Pancreas (tissue), 10 donors: ENCODE data around the gene TICRR. TPM values are rescaled to one million over a fixed set of nuclear protein-coding genes. Genes with fewer than 3 reads are reported as not detected.

Experiments used
- ATAC-seq, 4 donors: fragments of 200-7000 bp; cut with Tn5 transposase; one replicate each; pipeline versions ENCODE4 v1.8.0 to v1.9.1; 2020; ENCODE audit warnings: mild to moderate bottlenecking in 4 of 4, moderate library complexity in 4 of 4
- DNase-seq, 6 donors: peaks; one replicate each; pipeline ENCODE4 v3.0.0-alpha.2; 2020
- FAIRE-seq: peaks from 2 replicates; lab custom pipeline; 2012; peaks lifted over from hg19 to GRCh38; lab: Jason Lieb, UNC
- H3K27ac ChIP-seq, 4 donors: fragments of 200-600 bp; sonication (generic); 1 replicate in 3 of 4; 2 replicates in 1 of 4; pipeline versions ENCODE4 v1.5.0 to v1.8.0; 2020
- H3K27me3 ChIP-seq, 4 donors: fragments of 200-600 bp; one replicate each; pipeline ENCODE4 v1.8.0; 2021
- H3K36me3 ChIP-seq, 3 donors: fragments of 200-600 bp; sonication (generic) in 1 of 3; one replicate each; pipeline versions ENCODE4 v1.5.0 to v1.8.0; 2020 to 2021
- H3K4me1 ChIP-seq, 3 donors: fragments of 200-600 bp; one replicate each; pipeline ENCODE4 v1.8.0; 2021
- H3K4me3 ChIP-seq, 4 donors: fragments of 200-600 bp; sonication (generic) in 2 of 4; one replicate each; pipeline versions ENCODE4 v1.5.0 to v1.8.0; 2020 to 2021
- H3K9me3 ChIP-seq, 4 donors: fragments of 200-600 bp; one replicate each; pipeline ENCODE4 v1.8.0; 2021
- CTCF ChIP-seq, 4 donors: fragments of 200-600 bp; sonication (generic) in 3 of 4; IDR thresholded peaks; one replicate each; pipeline versions ENCODE4 v1.5.0 to v1.8.0; 2021; ENCODE audit warnings: antibody characterized with exemption in 4 of 4
- WGBS, 2 donors: extraction: QIAGEN DNeasy Blood & Tissue Kit; methylation state at CpG; one replicate each; pipeline ENCODE4 v1.1.7; 2013; 5-methylcytosine and 5-hydroxymethylcytosine counted together
- intact Hi-C, 3 donors: fragments of 100-400 bp; cut with DNase I; formaldehyde crosslinking; loops; one replicate each; pipeline versions ENCODE4 v1.11.1 to v1.14.2; 2022
- polyA plus RNA-seq, 2 donors: library from polyadenylated mRNA; stranded (reverse); fragments of 200-250 nt; gene quantifications; one replicate each; pipeline ENCODE4 v1.2.3, GENCODE V29; 2013
- total RNA-seq, 6 donors: library from RNA; stranded (reverse); fragmentation: NEBNext Ultra II Directional in 4 of 6; extraction: Animal tissue kit (Norgen Biotek cat#: 25700) in 4 of 6; gene quantifications; one replicate each; pipeline versions ENCODE4 v1.2.1 to v1.2.4, GENCODE V29; 2021 to 2023
- donor health status: healthy with polysubstance abuse.
- donor health status: DM: no; HTN: no; CAD: no; lungs with moderate emphysema.
- donor health status: DM: no; HTN: no; CAD: no.
- donor health status: control.
- donor health status: control.
- donor health status: Bipolar disorder and iron deficiency.
- donor health status: DM: yes; HTN: yes; CAD: no.
- donor health status: DM: no; HTN: no; CAD: no.
- donor health status: DM: no; HTN: no; CAD: no.
- donor health status: DM: yes; HTN: yes; CAD: no.

The TICRR gene
- total and polyA plus RNA-seq, 8 donors = 0.03 to 0.18 (median 0.13) TPM; not detected in 3

- Histone ChIP-seq H3K4me1 (no peaks in the 10 kb centered on the region), H3K4me3 (no peak overlapping the region), H3K27ac (no peak overlapping the region), H3K36me3 (no peaks in the 10 kb centered on the region), H3K27me3 (no peaks in the 10 kb centered on the region), H3K9me3 (no peaks in the 10 kb centered on the region)
- intact Hi-C loops = no loop called here
- FAIRE-seq (no peak), ATAC-seq (no peak), DNase-seq (no peak)
- no peak for TF ChIP-seq CTCF (IDR thresholded peaks at IDR 0.05)
- 95% methylated on average over 8 of the region's 8 CpGs for WGBS, 2 donors
These were observed 52.1 kb downstream of the TICRR start for GRCh38 chr15:89627256-89627970.

GRCh38 chr15:89628301-89628700, 53.0 kb downstream of the TICRR start:
- DNase-seq (no peak), ATAC-seq (no peak), FAIRE-seq (no peak)
- Histone ChIP-seq H3K27ac (no peak overlapping the region), H3K9me3 (no peaks in the 10 kb centered on the region), H3K36me3 (no peaks in the 10 kb centered on the region), H3K4me1 (no peaks in the 10 kb centered on the region), H3K27me3 (no peaks in the 10 kb centered on the region), H3K4me3 (no peak overlapping the region)
- no peak for TF ChIP-seq CTCF (IDR thresholded peaks at IDR 0.05)
- intact Hi-C loops = no loop called here
- 88% methylated on average over 20 to 21 of the region's 21 CpGs for WGBS, 2 donors

GRCh38 chr15:89628806-89629715, 53.8 kb downstream of the TICRR start:
- no peak overlapping the region for H3K27ac ChIP-seq
- H3K4me1 ChIP-seq = no peaks in the 10 kb centered on the region
- ATAC-seq (no peak), DNase-seq (no peak), FAIRE-seq (no peak)
- intact Hi-C loops = no loop called here
- TF ChIP-seq CTCF (IDR thresholded peaks at IDR 0.05) = no peak
- H3K27me3 ChIP-seq = no peaks in the 10 kb centered on the region
- WGBS, 2 donors = 94 to 95% methylated on average over 24 to 27 of the region's 30 CpGs
- no peaks in the 10 kb centered on the region for H3K36me3 ChIP-seq
- H3K4me3 ChIP-seq = no peak overlapping the region
- no peaks in the 10 kb centered on the region for H3K9me3 ChIP-seq

- no peaks in the 10 kb centered on the region for H3K36me3 ChIP-seq
- 94 to 98% methylated on average over 5 of the region's 5 CpGs for WGBS, 2 donors
- TF ChIP-seq CTCF (IDR thresholded peaks at IDR 0.05) = no peak
These were observed 54.6 kb downstream of the TICRR start for GRCh38 chr15:89629829-89630228.

More at GRCh38 chr15:89629829-89630228, 54.6 kb downstream of the TICRR start:
- Histone ChIP-seq H3K27ac (no peak overlapping the region), H3K4me3 (no peak overlapping the region), H3K27me3 (no peaks in the 10 kb centered on the region), H3K9me3 (no peaks in the 10 kb centered on the region), H3K4me1 (no peaks in the 10 kb centered on the region)
- intact Hi-C loops = no loop called here
- no peak for DNase-seq
- FAIRE-seq = no peak
- no peak for ATAC-seq
